HG02973 (cell line): ENCODE data around the gene ZNF502.
"Not testable (repeated sequence)": the region's sequence is repeated elsewhere in the genome, so short reads cannot be mapped to it uniquely, and the experiment has no call there.

Experiments used
- ATAC-seq: cut with Tn5 transposase; IDR thresholded peaks from one replicate; pipeline ENCODE4 v1.9.1; 2021; ENCODE audit warnings: moderate library complexity; ENCODE audit not compliant: unreplicated experiment

Gene ZNF502

GRCh38 chr3:44712455-44713075 is at the start of gene ZNF502:
Gene ZNF502 (plus strand): TSS chr3:44712660. CDS start chr3:44720262, 7,602 bp downstream.
- no peak for ATAC-seq

- no peak for ATAC-seq
Measured at GRCh38 chr3:44665173-44665572, 47.3 kb upstream of the ZNF502 start.

- ATAC-seq = no peak
Measured at GRCh38 chr3:44666346-44666745, 46.1 kb upstream of the ZNF502 start.

GRCh38 chr3:44669760-44670159 is 42.7 kb upstream of the ZNF502 start:
- ATAC-seq = no peak

GRCh38 chr3:44673466-44673865 is 39.0 kb upstream of the ZNF502 start:
- not testable (repeated sequence) for ATAC-seq

GRCh38 chr3:44674211-44674610 is 38.2 kb upstream of the ZNF502 start:
- no peak for ATAC-seq

- no peak for ATAC-seq
Measured at GRCh38 chr3:44678480-44679116, 33.9 kb upstream of the ZNF502 start.

- ATAC-seq = no peak
Measured at GRCh38 chr3:44680921-44681455, 31.5 kb upstream of the ZNF502 start.

- no peak for ATAC-seq
Measured at GRCh38 chr3:44682182-44682896, 30.1 kb upstream of the ZNF502 start.

GRCh38 chr3:44685128-44685800 is 27.2 kb upstream of the ZNF502 start:
- ATAC-seq = peak; percentile 67

- no peak for ATAC-seq
Measured at GRCh38 chr3:44687898-44688297, 24.6 kb upstream of the ZNF502 start.

- ATAC-seq = no peak
Measured at GRCh38 chr3:44721231-44722102, 9.0 kb downstream of the ZNF502 start.

- no peak for ATAC-seq
Measured at GRCh38 chr3:44722103-44722401, 9.6 kb downstream of the ZNF502 start.

GRCh38 chr3:44729384-44729910 is 17.0 kb downstream of the ZNF502 start, which contains the start of gene ZNF501:
Gene ZNF501 (plus strand): TSS chr3:44729635. CDS start chr3:44734422, 4,787 bp downstream.
- ATAC-seq = peak; percentile 74

- ATAC-seq = no peak
Measured at GRCh38 chr3:44734646-44735168, 22.2 kb downstream of the ZNF502 start.

- peak; percentile 3 for ATAC-seq
Measured at GRCh38 chr3:44761101-44761423, 48.6 kb downstream of the ZNF502 start.

GRCh38 chr3:44761424-44762169 is 49.1 kb downstream of the ZNF502 start, which contains the start of the genes KIAA1143 and KIF15:
Gene KIAA1143 (minus strand): TSS chr3:44761619. CDS start chr3:44761602, 17 bp downstream.
Gene KIF15 (plus strand): TSS chr3:44761794. CDS start chr3:44761866, 72 bp downstream.
- peak; percentile 78 for ATAC-seq

- ATAC-seq = no peak
Measured at GRCh38 chr3:44762170-44762677, 49.8 kb downstream of the ZNF502 start.

GRCh38 chr3:44762690-44763089 is 50.2 kb downstream of the ZNF502 start:
- no peak for ATAC-seq
